ENCODE results near the gene C19orf81. TPM values are rescaled to one million over a fixed set of nuclear protein-coding genes. Genes with fewer than 3 reads are reported as not detected.

C19orf81 gene
- total and polyA plus RNA-seq, 4 experiments from 2014 or later, result not detected

DNA sequence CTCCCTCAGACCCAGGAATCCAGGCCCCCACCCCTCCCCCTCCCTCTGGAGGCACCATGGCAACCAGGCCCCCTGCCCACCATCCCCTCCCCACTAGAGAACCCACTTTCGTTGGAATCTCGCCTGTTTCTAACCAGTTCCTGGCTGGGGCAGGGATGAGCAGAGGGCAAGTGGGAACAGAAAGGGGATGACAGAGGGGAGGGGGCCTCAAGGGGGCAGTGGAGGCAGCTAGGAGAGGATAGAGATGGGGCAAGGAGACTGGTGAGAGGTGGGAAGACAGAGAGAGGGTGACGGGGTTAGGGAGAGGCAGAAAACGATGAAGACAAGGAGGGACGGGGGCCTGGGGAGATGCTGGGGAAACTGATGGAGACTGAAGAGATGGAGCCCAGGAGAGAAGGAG lies 586 bp upstream of the C19orf81 start:
- Mint-ChIP-seq H3K4me1 (no peaks in the 10 kb centered on the region), H3K36me3 (peaks cover 0 to 3% of the 10 kb centered on the region in 2 donors), H3K4me3 (no peak overlapping the region), H3K9me3 (peaks cover 0 to 10% (median 6%) of the 10 kb centered on the region in 8 donors), H3K27me3 (peaks cover 15 to 26% of the 10 kb centered on the region in 2 donors), H3K27ac (no peak overlapping the region)
- H3K4me1 ChIP-seq (ENCODE audit: insufficient read depth, low read length), result no peaks in the 10 kb centered on the region
- POLR2A ChIA-PET (ENCODE audit: partially characterized antibody), result no interaction called here
- intact Hi-C loops (cut with micrococcal nuclease), result no loop called here
- no peaks in the 10 kb centered on the region for H3K9me3 ChIP-seq (ENCODE audit: control insufficient read depth in 1 of 2, low read length in 2 of 2)
- H3K27me3 ChIP-seq (ENCODE audit: insufficient read depth, low read length), result peaks cover 6% of the 10 kb centered on the region
- no peak overlapping the region for H3K27ac ChIP-seq (ENCODE audit: low read depth, low read length)
- CTCF ChIA-PET (ENCODE audit: partially characterized antibody), result no interaction called here
- no peaks in the 10 kb centered on the region for H3K36me3 ChIP-seq (ENCODE audit: insufficient read depth, low read length)
- DNase-seq, result no peak
- H3K4me3 ChIP-seq (ENCODE audit: low read length in 2 of 2), result no peak overlapping the region

DNA sequence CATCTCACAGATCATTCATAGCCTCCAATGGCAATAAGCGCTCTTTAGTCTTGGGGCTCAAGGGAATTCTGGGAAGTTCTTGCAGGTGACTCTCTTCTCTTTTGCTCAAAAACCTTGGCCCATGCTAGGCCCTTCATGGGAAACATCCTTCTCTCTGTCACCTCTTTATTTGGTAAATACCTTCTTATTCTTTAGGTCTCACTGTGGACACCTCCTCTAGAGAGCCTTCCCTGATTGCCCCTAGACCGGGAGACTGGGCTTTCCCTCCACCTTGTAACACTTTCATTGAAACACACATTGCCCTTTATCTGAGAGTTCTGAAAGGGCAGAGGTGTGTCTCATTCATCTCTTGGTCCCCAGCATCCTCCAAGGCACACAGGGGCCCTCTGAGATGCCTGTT lies 1.9 kb downstream of the C19orf81 start:
- intact Hi-C loops (cut with micrococcal nuclease), result no loop called here
- Mint-ChIP-seq H3K36me3 (peaks cover 0 to 3% of the 10 kb centered on the region in 2 donors), H3K4me1 (no peaks in the 10 kb centered on the region), H3K27me3 (peaks cover 34 to 42% of the 10 kb centered on the region in 2 donors), H3K27ac (no peak overlapping the region), H3K9me3 (peaks cover 3 to 29% (median 15%) of the 10 kb centered on the region in 8 donors), H3K4me3 (no peak overlapping the region)
- Histone ChIP-seq H3K27me3 (ENCODE audit: insufficient read depth, low read length) (no peaks in the 10 kb centered on the region), H3K4me1 (ENCODE audit: insufficient read depth, low read length) (no peaks in the 10 kb centered on the region), H3K36me3 (ENCODE audit: insufficient read depth, low read length) (no peaks in the 10 kb centered on the region), H3K4me3 (ENCODE audit: low read length in 2 of 2) (no peak overlapping the region), H3K27ac (ENCODE audit: low read depth, low read length) (no peak overlapping the region), H3K9me3 (ENCODE audit: control insufficient read depth in 1 of 2, low read length in 2 of 2) (no peaks in the 10 kb centered on the region)
- ChIA-PET CTCF (ENCODE audit: partially characterized antibody) (no interaction called here), POLR2A (ENCODE audit: partially characterized antibody) (no interaction called here)
- DNase-seq, result no peak

DNA sequence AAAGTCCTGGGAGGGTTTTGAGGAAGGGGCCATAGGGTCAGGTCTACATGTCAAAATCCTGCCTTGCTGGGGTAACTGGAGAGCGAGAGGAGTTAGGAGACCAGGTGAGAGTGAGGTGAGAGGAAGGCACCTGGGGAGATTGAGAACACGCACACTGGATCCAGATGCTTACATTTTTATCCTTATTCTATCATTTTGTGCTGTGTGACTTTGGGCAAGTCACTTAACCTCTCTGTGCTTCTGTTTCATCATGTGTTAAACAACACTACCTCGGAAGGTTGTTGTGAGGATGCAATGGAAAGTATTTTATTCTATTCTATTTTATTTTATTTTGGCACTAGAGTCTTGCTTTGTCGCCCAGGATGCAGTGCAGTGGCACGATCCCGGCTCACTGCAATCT lies 3.5 kb downstream of the C19orf81 start:
- DNase-seq, result no peak
- intact Hi-C loops (cut with micrococcal nuclease), result no loop called here
- Mint-ChIP-seq H3K27me3 (peaks cover 47 to 50% of the 10 kb centered on the region in 2 donors), H3K4me3 (no peak overlapping the region), H3K27ac (no peak overlapping the region), H3K4me1 (peaks cover 4 to 6% (median 5%) of the 10 kb centered on the region in 4 donors), H3K36me3 (peaks cover 0 to 3% of the 10 kb centered on the region in 2 donors), H3K9me3 (peaks cover 3 to 39% (median 24%) of the 10 kb centered on the region in 8 donors)
- Histone ChIP-seq H3K9me3 (ENCODE audit: control insufficient read depth in 1 of 2, low read length in 2 of 2) (no peaks in the 10 kb centered on the region), H3K4me1 (ENCODE audit: insufficient read depth, low read length) (no peaks in the 10 kb centered on the region), H3K27me3 (ENCODE audit: insufficient read depth, low read length) (no peaks in the 10 kb centered on the region), H3K27ac (ENCODE audit: low read depth, low read length) (no peak overlapping the region), H3K36me3 (ENCODE audit: insufficient read depth, low read length) (no peaks in the 10 kb centered on the region), H3K4me3 (ENCODE audit: low read length in 2 of 2) (no peak overlapping the region)
- CTCF ChIA-PET (ENCODE audit: partially characterized antibody), result no interaction called here
- POLR2A ChIA-PET (ENCODE audit: partially characterized antibody), result no interaction called here

DNA sequence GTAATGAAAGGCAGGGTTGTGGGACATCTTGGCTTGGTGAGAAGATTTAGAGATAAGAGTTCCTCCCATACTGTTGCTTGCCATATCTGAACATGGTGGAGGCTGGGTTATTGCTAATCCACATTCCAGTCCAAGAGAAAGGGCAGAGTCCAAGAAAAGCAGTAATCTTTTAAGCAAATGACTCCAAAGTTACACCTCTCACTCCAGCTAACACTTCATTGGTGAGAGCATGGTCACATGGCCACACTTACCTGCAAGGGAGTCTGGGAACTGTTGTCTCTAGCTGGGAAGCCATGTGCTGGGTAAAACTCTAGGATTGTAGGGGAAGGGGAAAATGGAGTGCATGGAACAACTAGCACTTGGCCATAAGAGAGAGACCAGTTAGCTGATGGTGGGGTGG lies 5.6 kb downstream of the C19orf81 start:
- ChIA-PET CTCF (ENCODE audit: partially characterized antibody) (no interaction called here), POLR2A (ENCODE audit: partially characterized antibody) (no interaction called here)
- peaks cover 12% of the 10 kb centered on the region for H3K4me1 ChIP-seq (ENCODE audit: insufficient read depth, low read length)
- H3K27me3 ChIP-seq (ENCODE audit: insufficient read depth, low read length), result peaks cover 8% of the 10 kb centered on the region
- H3K4me1 Mint-ChIP-seq, result peaks cover 8 to 17% (median 14%) of the 10 kb centered on the region in 4 donors
- no peak for DNase-seq
- no peaks in the 10 kb centered on the region for H3K9me3 ChIP-seq (ENCODE audit: control insufficient read depth in 1 of 2, low read length in 2 of 2)
- no peak overlapping the region for H3K4me3 Mint-ChIP-seq
- no peak overlapping the region for H3K27ac ChIP-seq (ENCODE audit: low read depth, low read length)
- H3K36me3 Mint-ChIP-seq, result peaks cover 0 to 2% of the 10 kb centered on the region in 2 donors
- H3K27me3 Mint-ChIP-seq, result peaks cover 50 to 51% of the 10 kb centered on the region in 2 donors
- intact Hi-C loops (cut with micrococcal nuclease), result no loop called here
- H3K27ac Mint-ChIP-seq, result no peak overlapping the region
- H3K36me3 ChIP-seq (ENCODE audit: insufficient read depth, low read length), result no peaks in the 10 kb centered on the region
- no peak overlapping the region for H3K4me3 ChIP-seq (ENCODE audit: low read length in 2 of 2)
- H3K9me3 Mint-ChIP-seq, result peaks cover 2 to 47% (median 24%) of the 10 kb centered on the region in 8 donors

DNA sequence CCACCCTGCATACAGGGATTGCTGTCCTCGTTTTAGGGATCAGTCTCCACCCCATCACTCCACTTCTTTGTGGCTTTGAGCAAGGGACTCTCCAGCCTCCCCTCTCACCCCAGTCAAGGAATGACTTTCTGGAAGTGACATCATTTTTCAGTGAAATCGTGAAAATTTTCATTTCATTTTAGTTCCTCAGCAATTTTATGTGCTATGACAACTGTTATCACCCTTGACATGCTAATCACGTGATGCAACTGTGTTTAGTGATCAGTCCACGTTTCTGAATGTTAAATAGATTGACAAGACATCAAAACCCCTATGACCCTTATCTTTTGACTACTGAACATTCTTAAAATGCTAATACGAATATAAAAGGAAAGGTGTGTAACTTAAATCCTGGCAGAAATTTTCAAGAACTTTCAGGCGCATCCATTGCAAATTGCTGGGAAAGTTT lies 8.0 kb downstream of the C19orf81 start:
- intact Hi-C loops (cut with micrococcal nuclease), result no loop called here
- peak overlapping the region in 2 of 7 donors; percentile 17 to 54 for H3K27ac Mint-ChIP-seq

DNA sequence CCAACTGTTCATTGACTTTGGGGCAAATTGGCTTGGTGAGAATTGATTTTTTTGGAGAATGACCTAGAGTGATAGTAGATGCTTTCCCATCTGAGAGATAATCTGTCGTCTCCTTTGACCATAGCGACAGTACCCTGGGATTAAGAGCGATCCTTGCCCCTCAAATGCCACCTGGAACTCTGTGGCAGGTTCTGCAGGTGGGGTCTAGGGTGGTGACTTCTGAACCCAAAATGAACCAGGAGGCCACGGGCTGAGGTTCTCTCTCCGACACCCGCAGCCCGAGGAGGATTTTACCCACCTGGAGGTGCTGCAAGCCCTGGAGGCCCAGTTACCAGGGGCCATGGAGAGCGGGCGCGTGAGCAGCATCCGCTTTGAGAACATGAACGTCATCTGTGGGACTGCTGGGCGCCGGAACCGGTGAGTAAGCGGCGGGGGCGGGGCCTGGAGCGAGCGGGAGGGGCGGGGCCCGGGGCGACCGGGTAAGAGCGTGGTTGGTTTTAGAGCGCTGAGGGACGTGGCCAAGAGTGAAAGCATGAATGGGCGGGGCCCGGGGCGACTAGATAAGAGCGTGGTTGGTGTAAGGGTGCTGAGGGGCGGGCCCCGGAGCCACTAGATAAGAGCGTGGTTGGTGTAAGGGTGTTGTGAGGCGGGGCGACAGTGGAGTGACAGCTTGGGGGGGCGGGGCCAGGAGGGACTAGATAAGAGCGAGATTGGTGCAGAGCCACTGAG lies 8.6 kb downstream of the C19orf81 start:
- H3K36me3 ChIP-seq (ENCODE audit: insufficient read depth, low read length), result no peaks in the 10 kb centered on the region
- ChIA-PET CTCF (ENCODE audit: partially characterized antibody) (interaction anchor here (0.6 kb wide), 1 partner anchor 114 kb away, joined by 4 read pairs; no protein-coding TSS in a partner anchor), POLR2A (ENCODE audit: partially characterized antibody) (no interaction called here)
- peaks cover 13% of the 10 kb centered on the region for H3K27me3 ChIP-seq (ENCODE audit: insufficient read depth, low read length)
- DNase-seq, result peak; percentile 40 to 83 (median 62)
- Mint-ChIP-seq H3K9me3 (peaks cover 2 to 57% (median 27%) of the 10 kb centered on the region in 8 donors), H3K27me3 (peaks cover 54 to 58% of the 10 kb centered on the region in 2 donors), H3K4me1 (peaks cover 8 to 17% (median 14%) of the 10 kb centered on the region in 4 donors), H3K36me3 (peaks cover 0 to 3% of the 10 kb centered on the region in 2 donors), H3K4me3 (peak overlapping the region; percentile 55 to 82 (median 68)), H3K27ac (peak overlapping the region in 6 of 7 donors; percentile 48 to 87 (median 71))
- H3K4me1 ChIP-seq (ENCODE audit: insufficient read depth, low read length), result peaks cover 12% of the 10 kb centered on the region
- H3K27ac ChIP-seq (ENCODE audit: low read depth, low read length), result no peak overlapping the region
- no peak overlapping the region for H3K4me3 ChIP-seq (ENCODE audit: low read length in 2 of 2)
- no peaks in the 10 kb centered on the region for H3K9me3 ChIP-seq (ENCODE audit: control insufficient read depth in 1 of 2, low read length in 2 of 2)
- intact Hi-C loops (cut with micrococcal nuclease), result no loop called here

More for the DNA sequence above, 8.0 kb downstream of the C19orf81 start:
- Mint-ChIP-seq H3K4me1 (peaks cover 8 to 17% (median 14%) of the 10 kb centered on the region in 4 donors), H3K27me3 (peaks cover 54 to 61% of the 10 kb centered on the region in 2 donors), H3K36me3 (peaks cover 0 to 3% of the 10 kb centered on the region in 2 donors), H3K4me3 (peak overlapping the region in 5 of 8 donors; percentile 42 to 82 (median 56)), H3K9me3 (peaks cover 2 to 57% (median 27%) of the 10 kb centered on the region in 8 donors)
- H3K9me3 ChIP-seq (ENCODE audit: control insufficient read depth in 1 of 2, low read length in 2 of 2), result no peaks in the 10 kb centered on the region
- peaks cover 13% of the 10 kb centered on the region for H3K27me3 ChIP-seq (ENCODE audit: insufficient read depth, low read length)
- H3K36me3 ChIP-seq (ENCODE audit: insufficient read depth, low read length), result no peaks in the 10 kb centered on the region
- POLR2A ChIA-PET (ENCODE audit: partially characterized antibody), result no interaction called here
- H3K4me3 ChIP-seq (ENCODE audit: low read length in 2 of 2), result no peak overlapping the region
- CTCF ChIA-PET (ENCODE audit: partially characterized antibody), result no interaction called here
- no peak overlapping the region for H3K27ac ChIP-seq (ENCODE audit: low read depth, low read length)
- peaks cover 12% of the 10 kb centered on the region for H3K4me1 ChIP-seq (ENCODE audit: insufficient read depth, low read length)
- no peak for DNase-seq

GRCh38 chr19:50658441-50659317 lies 9.4 kb downstream of the C19orf81 start:
- intact Hi-C loops (cut with micrococcal nuclease), result no loop called here
- no peak overlapping the region for H3K4me3 ChIP-seq (ENCODE audit: low read length in 2 of 2)

More at GRCh38 chr19:50658441-50659317, 9.4 kb downstream of the C19orf81 start:
- Histone ChIP-seq H3K27ac (ENCODE audit: low read depth, low read length) (no peak overlapping the region), H3K36me3 (ENCODE audit: insufficient read depth, low read length) (no peaks in the 10 kb centered on the region), H3K4me1 (ENCODE audit: insufficient read depth, low read length) (peaks cover 12% of the 10 kb centered on the region), H3K9me3 (ENCODE audit: control insufficient read depth in 1 of 2, low read length in 2 of 2) (no peaks in the 10 kb centered on the region), H3K27me3 (ENCODE audit: insufficient read depth, low read length) (peaks cover 13% of the 10 kb centered on the region)
- CTCF ChIA-PET (ENCODE audit: partially characterized antibody), result interaction anchor here (0.6 kb wide), 1 partner anchor 115 kb away, joined by 4 read pairs; no protein-coding TSS in a partner anchor
- Mint-ChIP-seq H3K9me3 (peaks cover 2 to 51% (median 27%) of the 10 kb centered on the region in 8 donors), H3K4me3 (peak overlapping the region; percentile 20 to 82 (median 68)), H3K27me3 (peaks cover 59 to 60% of the 10 kb centered on the region in 2 donors), H3K4me1 (peaks cover 8 to 17% (median 14%) of the 10 kb centered on the region in 4 donors), H3K36me3 (peaks cover 0 to 3% of the 10 kb centered on the region in 2 donors), H3K27ac (peak overlapping the region in 5 of 7 donors; percentile 52 to 87 (median 74))
- POLR2A ChIA-PET (ENCODE audit: partially characterized antibody), result no interaction called here
- DNase-seq, result peak in 3 of 5 donors; percentile 4 to 49 (median 23)
